Testis (tissue), 2 donors: ENCODE results near the gene DSN1.

Source experiments
- POLR2A ChIP-seq: fragments of 450-650 bp; IDR thresholded peaks from one replicate; pipeline ENCODE4 v1.6.1; 2017; ENCODE audit warnings: antibody characterized with exemption, mild to moderate bottlenecking, moderate library complexity
- TF ChIP-seq, protein P1 (sequence below), 3 experiments: fragments of 450-650 bp in 2 of 3; fragments of 200-600 bp in 1 of 3; sonication (generic) in 1 of 3; IDR thresholded peaks; one replicate each; pipeline ENCODE4 v1.5.1; 2016 to 2019; ENCODE audit warnings: antibody characterized with exemption in 3 of 3, mild to moderate bottlenecking in 2 of 3, moderate library complexity in 1 of 3

- TF ChIP-seq, protein P1, sequence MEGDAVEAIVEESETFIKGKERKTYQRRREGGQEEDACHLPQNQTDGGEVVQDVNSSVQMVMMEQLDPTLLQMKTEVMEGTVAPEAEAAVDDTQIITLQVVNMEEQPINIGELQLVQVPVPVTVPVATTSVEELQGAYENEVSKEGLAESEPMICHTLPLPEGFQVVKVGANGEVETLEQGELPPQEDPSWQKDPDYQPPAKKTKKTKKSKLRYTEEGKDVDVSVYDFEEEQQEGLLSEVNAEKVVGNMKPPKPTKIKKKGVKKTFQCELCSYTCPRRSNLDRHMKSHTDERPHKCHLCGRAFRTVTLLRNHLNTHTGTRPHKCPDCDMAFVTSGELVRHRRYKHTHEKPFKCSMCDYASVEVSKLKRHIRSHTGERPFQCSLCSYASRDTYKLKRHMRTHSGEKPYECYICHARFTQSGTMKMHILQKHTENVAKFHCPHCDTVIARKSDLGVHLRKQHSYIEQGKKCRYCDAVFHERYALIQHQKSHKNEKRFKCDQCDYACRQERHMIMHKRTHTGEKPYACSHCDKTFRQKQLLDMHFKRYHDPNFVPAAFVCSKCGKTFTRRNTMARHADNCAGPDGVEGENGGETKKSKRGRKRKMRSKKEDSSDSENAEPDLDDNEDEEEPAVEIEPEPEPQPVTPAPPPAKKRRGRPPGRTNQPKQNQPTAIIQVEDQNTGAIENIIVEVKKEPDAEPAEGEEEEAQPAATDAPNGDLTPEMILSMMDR (IDR thresholded peaks at IDR 0.05) = no peak
- no peak for TF ChIP-seq POLR2A
Observed at GRCh38 chr20:36760647-36761046, 12.9 kb downstream of the DSN1 start.
